GM10847 (cell line): Measurements from ENCODE around the gene TAS2R40.

ENCODE experiments used
- POLR2A ChIP-seq: IDR thresholded peaks from 2 replicates; pipeline ENCODE4 v1.6.1; 2011; ENCODE audit not compliant: insufficient read length; ENCODE audit errors: extremely low read depth

The TAS2R40 gene

DNA sequence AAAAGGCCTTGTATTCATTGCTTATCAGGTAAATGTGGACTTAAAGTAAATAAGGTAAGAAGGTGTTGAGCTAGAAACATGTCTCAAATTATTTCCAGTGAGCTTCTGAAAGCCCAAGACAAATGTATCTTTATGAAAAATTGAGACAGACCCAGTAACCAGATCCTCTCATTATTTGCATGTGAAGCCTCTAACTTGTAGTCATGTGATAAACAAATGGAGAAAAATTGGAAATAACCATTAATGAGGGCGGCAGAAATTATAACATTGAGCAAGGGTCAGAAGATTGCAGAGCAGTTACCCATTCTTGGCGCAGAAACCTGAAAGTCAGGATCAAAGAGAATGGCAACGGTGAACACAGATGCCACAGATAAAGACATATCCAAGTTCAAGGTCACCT is at the start of gene TAS2R40:
TAS2R40 (plus strand) TSS at position 301 of the 400 bp plus-strand sequence; CDS start at position 343, 42 bp downstream.
- TF ChIP-seq POLR2A: no peak

DNA sequence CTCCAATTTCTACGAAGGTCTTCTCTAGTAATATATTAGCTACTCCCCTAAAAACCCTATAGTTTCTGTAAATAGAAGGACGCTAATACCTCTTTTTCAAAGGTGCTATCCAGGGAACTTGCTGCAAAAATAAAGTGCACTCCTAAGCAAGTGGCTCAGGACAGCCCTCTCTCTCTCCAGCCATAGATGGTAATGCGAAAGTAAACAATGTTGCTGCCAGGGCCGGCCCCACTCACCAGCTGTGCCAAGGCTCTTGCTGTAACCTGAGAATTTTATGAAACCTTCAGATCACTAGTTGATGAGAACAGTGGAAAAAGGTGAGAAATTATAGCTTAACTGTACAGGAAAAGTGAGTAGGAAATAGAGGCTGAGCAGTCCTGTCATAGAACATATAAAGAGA is 49.5 kb upstream of the TAS2R40 start:
- TF ChIP-seq POLR2A: no peak

DNA sequence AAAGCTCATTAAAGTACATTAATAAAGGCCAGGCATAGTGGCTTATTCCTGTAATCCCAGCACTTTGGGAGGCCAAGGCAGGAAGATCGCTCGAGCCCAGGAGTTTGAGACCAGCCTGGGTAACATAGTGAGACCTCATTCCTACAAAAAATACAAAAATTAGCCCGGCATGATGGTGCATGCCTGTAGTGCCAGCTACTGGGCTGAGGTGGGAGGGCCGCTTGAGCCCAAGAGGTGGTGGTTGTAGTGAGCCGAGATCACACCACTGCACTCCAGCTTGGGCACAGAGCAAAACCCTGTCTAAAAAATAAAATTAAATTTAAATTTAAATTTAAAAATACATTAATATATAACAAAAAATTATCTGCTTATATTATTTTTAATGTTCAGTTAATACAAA is 45.7 kb upstream of the TAS2R40 start:
- no peak for TF ChIP-seq POLR2A

DNA sequence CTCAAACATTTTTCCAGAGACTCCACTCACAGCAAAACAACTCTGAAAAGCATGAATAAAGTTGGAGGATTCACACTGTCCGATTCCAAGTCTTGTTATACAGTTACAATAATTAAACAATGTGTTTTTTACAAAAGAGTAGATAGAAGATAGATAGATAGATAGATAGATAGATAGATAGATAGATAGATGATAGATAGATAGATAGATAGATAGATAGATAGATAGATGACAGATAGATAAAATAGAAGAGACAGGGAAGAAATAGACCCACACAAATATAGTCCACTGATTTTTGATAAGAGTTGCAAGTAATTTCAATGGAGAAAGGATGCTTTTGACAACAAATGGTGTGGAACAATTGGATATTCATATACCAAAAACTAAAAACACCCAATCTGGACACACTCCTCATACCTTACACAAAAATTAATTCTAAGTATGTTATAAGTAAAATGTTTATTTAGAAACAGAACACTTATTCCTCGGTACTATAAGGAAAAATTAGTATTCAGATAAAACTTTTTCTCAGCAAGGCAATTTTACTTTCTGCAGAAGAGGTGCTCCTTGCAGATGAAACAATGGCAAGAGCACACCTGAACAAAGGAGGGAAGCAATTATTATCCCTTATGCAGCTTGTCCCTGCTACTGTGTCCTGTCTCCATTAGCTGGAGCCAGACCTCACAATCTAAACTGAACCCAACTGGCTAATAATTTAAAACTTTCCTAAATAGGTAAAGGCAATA is 44.3 kb upstream of the TAS2R40 start:
- no peak for TF ChIP-seq POLR2A

DNA sequence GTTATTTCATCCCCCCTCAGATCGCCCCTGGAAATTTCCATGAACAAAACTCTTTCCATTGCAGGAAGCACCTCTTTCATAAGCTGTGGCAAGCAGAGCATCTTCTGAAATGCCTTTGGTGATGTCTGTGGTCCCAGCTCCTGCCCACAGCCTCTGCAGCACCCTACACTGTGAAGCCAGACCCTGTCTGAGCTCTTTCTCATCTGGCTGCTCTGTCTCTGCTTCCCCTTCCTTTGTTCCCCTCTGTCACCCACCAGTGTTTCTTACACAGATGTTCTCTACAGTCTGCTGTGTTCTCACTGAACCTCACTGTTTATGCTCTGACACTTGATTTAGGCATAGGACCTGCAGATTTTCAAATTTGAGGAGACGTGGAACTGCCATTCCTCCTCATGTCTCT is 40.5 kb upstream of the TAS2R40 start:
- no peak for TF ChIP-seq POLR2A

DNA sequence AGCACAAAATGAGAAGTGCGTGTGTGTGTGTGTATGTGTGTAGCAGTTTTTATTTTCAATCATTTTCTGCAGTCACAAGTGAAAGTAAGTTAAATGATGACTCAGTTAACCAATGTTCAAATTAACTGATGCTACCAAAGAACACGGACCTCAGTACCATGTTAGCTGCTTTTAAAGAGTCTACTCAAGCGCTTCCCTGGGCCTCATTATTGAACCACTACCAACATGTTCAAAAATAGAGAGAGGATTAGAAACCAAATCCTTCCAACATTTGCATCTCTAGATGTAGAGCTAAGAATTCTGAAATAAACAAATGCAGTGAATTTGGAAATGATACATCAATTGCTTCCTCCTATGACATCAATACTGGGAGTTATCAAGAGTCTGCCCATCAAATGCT is 38.8 kb upstream of the TAS2R40 start, which contains the start of gene TAS2R39:
TAS2R39 (plus strand) TSS at position 396 of the 400 bp plus-strand sequence; CDS start at position 396, 0 bp downstream.
- TF ChIP-seq POLR2A: no peak

DNA sequence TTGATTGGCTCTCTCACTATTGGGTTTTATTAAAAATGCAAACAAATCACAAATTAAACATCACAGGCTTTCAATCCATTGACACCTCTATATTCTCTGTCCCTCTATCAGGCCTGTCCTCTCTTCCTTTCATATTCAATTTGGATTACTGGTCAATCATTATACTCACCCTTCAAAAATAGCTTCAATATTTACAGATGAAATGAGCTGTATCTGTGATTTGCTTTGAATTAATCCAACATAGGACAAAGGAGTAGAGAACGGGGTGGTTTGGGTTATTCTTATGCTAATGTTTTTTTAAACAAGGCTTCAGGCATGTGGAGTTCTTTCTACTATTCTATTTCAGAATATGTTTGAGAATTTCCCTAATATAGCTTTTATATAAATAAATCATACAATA is 36.3 kb upstream of the TAS2R40 start:
- TF ChIP-seq POLR2A: no peak

DNA sequence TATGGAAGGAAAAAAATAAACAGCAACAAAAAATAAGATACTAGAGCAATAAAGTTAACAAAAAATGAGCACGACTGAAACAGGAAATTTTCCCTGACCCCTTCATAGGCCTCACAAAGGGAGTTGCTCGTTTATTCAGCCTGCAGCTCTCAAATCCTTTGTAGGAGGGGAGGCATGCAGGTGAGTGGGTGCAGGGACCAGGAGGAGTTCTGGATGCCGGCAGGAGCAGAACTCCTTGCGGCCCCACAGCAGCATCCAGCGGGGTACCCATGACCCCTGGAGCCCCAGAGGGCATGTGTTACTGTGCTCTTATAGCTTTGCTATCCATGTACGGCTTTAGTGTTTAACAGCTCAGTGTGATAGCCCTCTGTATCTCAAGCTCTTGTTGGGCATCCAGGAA is 32.8 kb upstream of the TAS2R40 start:
- no peak for TF ChIP-seq POLR2A

DNA sequence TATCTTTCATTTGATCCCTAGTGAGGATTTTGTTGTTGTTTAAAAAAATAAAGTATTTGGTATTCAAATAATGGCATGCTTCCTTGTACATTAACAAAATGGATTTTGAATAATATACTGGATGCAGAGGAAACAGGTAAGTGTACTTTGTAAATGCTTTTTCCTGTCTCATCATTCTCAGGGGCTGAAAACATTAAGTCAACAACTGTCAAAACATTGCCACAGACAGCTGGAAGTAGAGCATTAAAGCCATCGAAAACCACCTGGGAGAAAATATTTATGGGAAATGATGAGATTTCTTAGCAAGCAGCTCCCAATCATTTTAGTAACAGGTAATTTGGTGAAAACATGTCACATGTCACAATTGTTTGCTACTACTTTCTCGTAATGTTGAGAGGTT is 28.0 kb upstream of the TAS2R40 start:
- no peak for TF ChIP-seq POLR2A

DNA sequence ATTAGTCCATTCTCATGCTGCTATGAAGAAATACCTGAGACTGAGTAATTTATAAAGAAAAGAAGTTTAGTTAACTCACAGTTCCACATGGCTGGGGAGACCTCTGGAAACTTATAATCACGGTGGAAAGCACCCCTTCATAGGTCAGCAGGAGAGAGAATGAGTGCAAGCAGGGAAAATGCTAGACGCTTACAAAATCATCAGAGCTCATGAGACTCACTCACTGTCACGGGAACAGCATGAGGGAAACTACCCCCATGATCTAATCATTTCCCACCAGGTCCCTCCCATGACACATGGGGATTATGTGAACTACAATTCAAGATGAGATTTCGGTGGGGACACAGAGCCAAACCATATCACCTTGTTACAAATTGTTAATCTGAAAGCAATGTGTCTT is 22.8 kb upstream of the TAS2R40 start:
- TF ChIP-seq POLR2A: no peak

DNA sequence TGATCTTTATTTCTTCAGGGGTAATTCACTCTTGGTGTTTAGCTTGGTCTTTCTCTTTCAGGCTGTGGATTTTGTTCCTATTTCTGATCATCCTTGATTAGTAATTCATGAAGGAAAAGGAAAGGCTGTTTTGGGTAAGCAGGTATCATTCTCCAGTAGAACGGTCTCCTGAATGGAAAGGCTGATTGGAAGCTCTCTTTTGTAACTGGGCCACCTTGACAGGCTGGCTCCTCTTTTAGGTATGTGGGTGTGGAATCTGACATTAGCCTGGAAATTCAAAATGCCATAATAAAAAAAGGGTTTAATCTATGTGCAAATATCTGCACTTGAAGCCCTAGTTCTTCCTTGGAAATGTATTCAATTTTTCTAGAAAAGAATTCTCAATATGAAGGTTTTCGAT is 19.7 kb upstream of the TAS2R40 start:
- no peak for TF ChIP-seq POLR2A

DNA sequence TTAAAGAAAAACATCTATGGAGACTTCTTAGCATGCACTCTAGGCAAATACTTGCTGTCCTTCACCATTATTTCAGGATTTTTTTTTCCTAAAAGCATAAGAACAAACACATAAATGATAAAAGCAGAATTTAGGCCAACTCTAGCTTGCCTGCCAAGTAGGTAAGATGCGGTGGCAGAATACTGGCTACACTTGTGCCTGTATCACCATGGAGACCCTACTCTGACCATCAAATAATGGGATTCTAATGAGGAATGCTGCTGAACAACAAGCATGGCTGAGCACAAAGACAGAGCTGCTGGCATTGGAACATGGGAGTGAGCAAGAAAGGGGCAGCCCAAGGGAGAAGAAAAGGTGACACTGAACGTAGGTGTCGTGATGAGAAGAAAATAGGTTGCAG is 18.5 kb upstream of the TAS2R40 start:
- no peak for TF ChIP-seq POLR2A

DNA sequence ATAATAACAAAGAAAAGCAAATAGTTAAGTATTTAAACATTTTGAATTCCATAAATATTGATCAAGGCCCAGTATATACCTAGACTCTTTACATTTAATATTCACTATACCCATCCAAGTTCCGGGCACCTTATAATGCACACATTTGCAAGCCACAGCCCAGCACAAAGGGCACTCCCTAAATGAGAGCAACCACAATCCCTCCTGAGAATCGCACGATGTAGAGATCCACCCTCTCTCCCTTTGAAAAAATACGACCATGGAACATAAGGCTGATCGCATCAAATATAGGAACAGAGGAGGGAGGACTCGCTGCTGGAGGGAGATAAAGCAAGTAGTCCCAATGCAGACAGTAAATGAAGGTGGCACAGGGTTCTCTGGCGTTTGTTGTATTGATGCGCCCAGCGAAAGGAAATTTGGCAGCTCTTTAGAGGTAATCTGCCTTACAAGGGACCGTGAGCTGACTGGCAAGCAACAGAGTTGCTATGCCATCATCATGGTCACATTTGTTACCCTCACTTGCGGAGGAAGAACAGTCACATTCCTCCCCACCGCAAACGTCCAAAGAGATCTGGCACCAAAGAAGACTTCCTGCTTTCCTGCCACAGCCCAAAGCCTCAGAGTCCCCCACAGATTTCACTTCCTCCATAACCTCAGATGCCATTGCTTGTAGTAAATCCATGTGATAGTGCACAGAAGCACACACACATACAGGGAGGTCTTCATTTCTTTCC is 16.1 kb upstream of the TAS2R40 start:
- TF ChIP-seq POLR2A: no peak

DNA sequence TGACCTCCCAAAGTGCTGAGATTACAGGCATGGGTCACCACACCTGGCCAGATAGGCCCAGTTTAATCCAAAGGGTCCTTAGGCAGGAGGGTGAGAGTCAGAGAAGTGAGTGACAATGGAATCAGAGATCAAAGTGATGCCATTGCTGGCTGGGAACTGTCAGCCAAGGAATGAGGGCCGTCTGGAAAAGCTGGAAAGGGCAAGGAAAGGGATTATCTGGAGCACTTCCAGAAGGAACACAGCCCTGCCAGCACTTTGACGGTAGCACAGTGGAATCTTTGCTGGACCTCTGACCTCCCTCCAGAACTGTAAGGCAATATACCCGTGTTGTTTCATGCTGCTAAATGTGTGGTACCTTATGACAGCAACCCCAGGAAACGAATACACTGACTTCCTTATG is 11.3 kb upstream of the TAS2R40 start:
- no peak for TF ChIP-seq POLR2A

DNA sequence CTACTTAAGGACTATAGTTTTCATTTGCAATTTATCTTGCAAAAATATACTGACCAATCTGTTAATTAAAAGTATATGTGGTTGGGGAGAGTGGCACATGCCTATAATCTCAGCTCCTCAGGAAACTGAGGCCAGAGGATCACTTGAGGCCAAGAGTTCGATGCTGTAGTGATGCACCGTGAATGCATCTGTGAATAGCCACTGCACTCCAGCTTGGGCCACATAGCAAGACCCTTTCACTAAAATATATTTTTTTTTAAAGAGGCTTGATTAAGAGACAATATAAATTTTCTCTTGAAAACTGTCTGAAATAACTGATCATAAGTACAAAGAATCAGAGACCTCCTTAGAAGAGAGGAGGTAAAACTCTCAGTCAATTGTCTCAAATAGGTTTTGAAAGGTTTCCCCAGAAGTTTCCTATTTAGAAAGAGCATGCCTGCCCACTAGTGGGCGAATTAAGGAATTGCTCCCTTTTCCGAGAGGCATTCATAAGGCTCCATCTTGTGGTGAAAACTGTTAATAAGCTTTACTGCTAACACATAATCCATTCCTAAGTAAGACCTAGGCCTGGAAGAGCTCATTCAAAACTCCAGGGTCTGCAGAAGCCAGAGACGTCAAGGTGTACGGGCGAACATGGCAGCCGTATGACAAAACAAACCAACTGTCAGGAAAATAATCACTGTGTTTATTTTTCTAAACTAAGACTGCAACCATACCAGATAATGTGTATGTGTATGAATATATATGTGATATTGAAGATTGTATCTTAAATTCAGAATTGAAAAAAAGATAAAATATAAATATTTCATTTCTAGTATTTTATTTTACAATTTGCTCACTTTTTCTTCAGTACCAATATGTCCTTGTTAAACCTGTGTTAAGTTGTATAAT is 6.8 kb upstream of the TAS2R40 start:
- TF ChIP-seq POLR2A: no peak
